GM18517 (cell line): ENCODE results near the gene CCDC92B.
"Not testable (repeated sequence)": the region's sequence is repeated elsewhere in the genome, so short reads cannot be mapped to it uniquely, and the experiment has no call there.

ENCODE experiments used
- ATAC-seq: cut with Tn5 transposase; IDR thresholded peaks from one replicate; pipeline ENCODE4 v1.9.1; 2021; ENCODE audit warnings: mild to moderate bottlenecking, moderate library complexity; ENCODE audit not compliant: unreplicated experiment

CCDC92B gene

GRCh38 chr17:2691069-2691871 lies 58.2 kb downstream of the CCDC92B start:
- no peak for ATAC-seq

DNA sequence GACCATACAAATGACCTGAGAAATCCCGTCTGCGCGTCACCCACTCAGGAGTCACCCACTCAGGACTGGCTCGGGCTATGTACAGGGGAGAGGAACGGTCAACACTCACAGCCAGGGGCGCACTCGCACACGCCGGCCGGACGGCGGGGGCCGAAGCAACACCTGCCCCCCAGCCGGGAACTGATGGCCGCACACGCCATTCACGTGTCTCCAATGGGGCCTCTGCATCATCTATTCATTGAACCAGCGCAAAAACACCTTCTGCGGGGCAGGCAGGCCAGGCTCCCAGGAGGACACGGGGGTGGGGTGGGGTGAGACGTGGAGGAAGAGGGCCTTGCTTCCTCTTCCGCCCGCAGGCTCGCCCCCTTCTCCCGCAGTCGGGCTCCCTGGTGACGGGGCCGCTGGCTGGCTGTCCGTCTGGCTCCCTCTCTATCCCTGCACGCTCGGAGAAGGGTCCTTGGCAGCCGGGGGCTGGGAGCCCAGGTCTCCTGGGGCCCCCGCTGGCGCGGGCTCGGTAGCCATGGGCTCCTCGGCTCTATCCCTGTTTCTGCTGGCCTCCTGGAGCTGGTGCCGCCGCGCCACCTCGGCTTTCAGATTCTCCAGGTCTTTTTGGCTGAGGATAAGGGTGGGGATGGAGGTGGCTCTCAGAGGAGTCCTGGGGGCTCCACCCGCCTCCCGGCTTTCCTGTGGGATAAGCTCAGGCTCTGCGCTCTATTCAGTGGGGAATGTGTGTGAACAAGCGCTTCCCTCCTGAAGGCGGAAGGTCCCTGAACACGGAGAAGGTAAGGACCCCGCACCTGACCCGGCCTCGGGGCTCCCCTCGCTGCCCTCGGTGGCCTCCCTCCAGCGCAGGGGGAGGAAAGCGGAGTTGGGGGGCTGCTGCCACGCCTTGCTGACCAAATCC lies 59.0 kb downstream of the CCDC92B start:
- ATAC-seq = no peak

DNA sequence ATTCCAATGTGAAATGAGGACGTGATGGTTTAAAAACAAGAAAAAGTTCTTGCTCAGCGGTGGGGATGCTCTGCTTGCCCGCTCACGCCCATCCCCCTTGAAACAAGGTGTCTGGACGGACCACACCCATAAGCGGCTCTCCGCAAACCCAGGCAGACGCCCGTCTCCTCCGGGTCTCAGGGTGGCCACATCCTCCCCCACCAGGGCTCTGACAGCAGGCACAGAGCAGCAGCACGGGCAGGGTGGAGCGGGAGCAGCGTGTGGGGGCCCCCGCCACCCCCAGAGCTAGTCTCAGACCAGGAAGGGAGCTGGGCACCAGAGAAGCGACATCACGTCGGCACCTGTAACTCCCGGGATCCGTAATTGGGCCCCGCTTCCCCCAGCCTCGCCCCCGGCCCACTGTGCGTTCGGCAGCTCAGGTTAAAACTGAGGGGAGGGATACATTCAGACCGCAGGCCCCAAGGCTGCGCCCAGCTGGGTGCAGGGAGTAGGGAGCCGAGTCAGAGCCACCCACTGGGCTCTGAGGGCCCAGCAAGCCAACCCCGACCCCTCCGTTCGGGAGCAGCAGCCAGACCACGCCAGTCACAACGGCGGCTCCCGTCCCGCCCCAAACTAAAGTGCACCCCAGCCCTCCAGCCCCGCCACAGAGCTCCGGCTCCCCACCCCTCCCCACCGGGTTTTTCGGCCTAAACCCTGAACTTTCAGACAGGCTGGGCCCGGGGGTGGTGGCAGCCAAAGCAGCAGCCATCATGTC lies 59.9 kb downstream of the CCDC92B start:
- no peak for ATAC-seq

DNA sequence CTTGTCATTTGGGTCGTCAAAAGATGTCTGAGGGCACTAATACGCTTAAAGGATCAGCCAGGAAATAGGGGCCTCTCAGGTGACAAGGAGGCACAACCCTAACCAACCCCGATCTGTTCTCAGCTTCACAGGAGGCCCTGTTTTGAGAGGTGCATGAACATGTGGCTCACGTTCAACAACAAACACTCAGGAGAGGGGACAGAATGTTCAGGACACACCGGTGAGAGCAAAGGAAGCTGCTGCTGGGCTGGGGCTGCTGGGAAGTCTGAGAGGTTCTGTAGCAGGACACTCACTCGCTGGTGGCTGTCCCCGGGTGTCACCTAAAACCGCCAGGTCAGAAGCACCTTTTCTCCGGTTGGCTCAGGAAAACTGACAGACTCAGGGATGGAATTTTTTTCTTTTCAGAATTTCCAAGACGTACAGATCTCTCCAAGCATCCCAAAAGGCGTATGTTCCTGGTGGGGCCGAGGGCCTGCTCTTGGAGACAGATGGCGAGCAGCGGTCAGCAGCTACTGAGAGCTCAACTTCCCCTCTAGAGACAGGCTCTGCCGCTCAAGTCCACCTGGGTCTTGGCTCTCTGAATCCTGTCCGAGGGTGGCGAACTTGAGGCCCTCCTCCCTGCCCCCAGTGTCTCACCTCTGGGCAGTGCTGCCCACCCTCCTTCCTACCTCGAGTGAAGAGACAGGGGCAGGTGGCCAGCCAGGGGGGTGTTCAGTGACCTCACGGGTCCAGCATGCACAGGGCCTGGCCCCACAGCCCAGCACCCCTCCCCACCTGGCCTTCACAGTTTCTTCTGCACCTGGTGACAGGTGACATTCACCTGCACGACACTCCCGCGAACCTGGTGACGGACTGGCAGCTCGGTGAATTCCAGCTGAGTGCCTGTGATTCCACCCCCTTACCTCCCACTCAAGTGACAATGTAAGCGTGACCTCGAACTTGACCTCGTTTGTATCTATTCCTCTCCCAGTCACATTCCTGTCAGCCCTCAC lies 60.8 kb downstream of the CCDC92B start:
- no peak for ATAC-seq

DNA sequence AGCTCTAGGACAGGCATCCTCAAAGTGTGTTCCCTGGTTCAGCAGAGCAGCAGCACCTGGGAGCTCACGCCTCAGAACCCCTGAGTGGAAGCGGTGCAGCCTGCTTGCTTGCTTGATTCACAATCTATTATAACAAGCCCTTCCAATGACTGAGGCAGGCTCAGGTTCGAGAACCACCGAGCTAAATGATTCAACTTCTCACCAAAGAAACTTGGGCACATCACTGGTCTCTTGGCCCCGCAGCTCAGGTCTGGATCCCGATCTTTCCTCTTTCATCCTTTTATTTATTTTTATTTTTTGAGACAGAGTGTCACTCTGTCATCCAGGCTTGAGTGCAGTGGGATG lies 62.4 kb downstream of the CCDC92B start:
- ATAC-seq = no peak

DNA sequence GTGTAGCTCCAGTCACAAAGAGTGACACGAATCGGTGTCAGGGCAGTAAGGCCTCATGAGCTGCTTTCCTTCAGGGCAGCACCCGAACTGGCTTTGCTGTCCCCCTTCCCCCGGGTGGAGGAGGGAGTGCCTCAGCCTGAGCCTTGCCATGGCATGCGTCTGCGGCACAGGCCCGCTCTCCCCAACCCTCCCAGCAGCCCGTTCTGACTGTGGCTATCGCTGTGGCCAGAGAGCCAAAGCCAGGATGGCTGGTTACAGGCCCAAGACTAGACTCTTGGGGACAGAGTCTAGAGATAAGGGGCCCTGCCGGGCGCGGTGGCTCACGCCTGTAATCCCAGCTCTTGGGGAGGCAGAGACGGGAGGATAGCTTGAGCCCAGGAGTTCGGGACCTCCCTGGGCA lies 63.8 kb downstream of the CCDC92B start:
- no peak for ATAC-seq

DNA sequence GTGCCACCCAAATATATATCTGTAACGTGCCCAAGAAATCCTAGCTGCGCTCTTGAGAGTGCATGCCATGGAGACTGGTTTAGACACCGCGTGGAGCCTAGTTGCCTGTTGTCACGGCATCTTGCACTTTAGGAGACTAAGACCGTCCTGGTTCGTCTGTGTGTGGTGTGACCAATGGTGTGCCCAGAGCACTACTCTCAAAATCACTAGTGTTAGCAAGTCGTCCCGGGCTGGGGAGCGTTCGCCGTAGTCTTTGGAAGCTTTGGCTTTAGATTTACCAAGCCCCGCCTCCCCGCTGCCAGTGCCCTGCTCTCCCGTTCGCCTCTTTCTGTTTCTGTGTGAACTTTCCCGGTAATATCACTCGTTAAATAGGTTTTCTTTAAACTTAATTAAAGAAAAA lies 64.9 kb downstream of the CCDC92B start:
- ATAC-seq = no peak

DNA sequence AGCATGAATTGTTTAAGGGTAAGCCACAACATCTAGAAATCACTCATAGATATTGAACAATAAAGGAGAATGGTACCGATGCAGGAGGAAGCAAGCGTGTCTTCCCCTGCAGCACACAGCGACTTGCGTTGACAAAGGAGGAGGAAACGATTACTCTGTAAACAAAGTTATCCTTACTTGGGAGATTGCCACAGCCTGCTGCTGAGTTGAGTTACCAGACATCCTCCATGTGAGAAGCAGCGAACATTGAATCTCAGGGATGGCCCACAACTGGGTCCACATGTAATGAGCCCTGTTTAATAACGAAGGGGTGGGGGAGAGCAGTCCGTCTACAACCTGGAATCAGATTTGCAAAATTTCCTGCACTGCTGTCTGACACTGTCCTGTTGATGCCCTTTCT lies 65.5 kb downstream of the CCDC92B start:
- ATAC-seq = no peak

- no peak for ATAC-seq
Observed at GRCh38 chr17:2682176-2682938, 67.1 kb downstream of the CCDC92B start.

DNA sequence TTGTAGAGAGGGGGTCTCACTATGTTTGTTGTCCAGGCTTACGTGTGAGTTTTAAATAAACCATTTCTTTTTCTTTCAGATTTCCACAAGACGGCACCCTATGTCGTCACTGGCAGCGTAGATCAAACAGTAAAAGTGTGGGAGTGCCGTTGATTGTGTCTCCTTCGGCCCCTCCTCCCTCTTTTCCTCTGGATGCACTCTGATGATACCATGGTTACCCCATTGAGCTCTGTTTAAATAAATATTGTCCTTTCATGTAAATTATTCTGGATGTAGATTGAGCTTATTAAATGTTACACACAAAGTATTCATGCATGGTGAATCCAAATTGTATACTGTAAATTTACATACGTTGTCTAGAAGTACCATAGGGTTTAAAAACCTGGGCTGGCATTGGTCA lies 67.8 kb downstream of the CCDC92B start:
- ATAC-seq = no peak

- ATAC-seq = no peak
Observed at GRCh38 chr17:2680961-2681360, 68.5 kb downstream of the CCDC92B start.

- ATAC-seq = not testable (repeated sequence)
Observed at GRCh38 chr17:2679247-2679646, 70.2 kb downstream of the CCDC92B start.
